Measurements from ENCODE around the gene GPSM1.

Gene GPSM1

DNA sequence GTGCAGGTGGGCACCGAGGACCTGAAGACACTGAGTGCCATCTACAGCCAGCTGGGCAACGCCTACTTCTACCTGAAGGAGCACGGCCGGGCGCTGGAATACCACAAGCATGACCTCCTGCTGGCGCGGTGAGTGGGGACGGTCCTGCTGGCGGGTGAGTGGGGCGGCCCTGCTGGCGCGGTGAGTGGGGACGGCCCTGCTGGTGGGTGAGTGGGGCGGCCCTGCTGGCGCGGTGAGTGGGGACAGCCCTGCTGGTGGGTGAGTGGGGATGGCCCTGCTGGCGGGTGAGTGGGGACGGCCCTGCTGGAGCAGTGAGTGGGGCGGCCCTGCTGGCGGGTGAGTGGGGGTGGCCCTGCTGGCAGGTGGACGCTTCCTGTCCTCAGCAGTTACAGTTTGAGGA, 7.2 kb downstream of the GPSM1 start:
- peaks cover 5% of the 10 kb centered on the region for H3K27me3 Mint-ChIP-seq
- no peak overlapping the region for H3K27ac Mint-ChIP-seq
- no peaks in the 10 kb centered on the region for H3K9me3 Mint-ChIP-seq
- H3K36me3 Mint-ChIP-seq, result no peaks in the 10 kb centered on the region
- DNase-seq (ENCODE audit: low spot score in 2 of 2) (no peak), ATAC-seq (ENCODE audit: low read depth) (no peak)
- H3K4me3 Mint-ChIP-seq, result no peak overlapping the region
- H3K4me1 Mint-ChIP-seq, result no peaks in the 10 kb centered on the region

DNA sequence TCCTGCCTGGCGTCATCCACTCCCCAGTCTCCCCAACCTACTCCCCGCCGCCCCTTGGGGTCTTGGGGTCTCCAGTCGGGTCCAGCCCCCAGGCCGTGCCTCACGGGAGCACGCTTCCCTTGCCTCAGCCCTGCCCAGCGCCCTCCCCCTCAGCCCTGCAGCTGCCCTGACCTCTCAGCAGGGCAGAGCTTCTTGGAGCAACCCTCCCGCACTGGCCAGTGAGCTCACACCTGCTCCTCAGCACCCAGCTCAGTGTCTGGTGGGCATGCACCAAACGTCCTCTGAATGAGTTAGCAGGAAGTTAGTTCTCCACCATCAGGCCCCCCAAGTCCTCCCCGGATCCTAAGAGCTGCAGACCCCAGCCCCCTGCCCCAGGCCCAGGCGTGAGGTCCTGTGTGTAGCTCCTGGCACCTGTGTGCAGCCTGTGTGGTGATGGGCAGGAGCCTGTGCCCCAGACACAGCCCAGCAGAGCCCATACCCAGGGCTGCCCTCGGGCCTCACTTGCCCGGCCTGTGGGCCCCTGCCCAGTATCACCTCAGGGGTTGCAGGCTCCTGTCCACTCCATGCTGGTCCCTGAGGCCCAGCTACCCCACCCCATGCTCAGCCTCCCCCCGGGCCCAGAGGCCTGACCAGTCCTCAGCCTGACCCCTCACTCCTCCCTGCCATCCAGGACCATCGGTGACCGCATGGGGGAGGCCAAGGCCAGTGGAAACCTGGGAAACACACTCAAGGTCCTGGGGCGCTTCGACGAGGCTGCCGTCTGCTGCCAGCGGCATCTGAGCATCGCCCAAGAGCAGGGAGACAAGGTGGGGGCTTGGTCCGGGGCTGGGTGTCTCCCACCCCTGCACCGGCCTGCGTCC, 8.2 kb downstream of the GPSM1 start:
- Mint-ChIP-seq H3K4me1 (no peaks in the 10 kb centered on the region), H3K27me3 (peaks cover 4% of the 10 kb centered on the region), H3K27ac (no peak overlapping the region), H3K4me3 (no peak overlapping the region), H3K36me3 (no peaks in the 10 kb centered on the region), H3K9me3 (no peaks in the 10 kb centered on the region)
- ATAC-seq (ENCODE audit: low read depth) (no peak), DNase-seq (ENCODE audit: low spot score in 2 of 2) (no peak)

DNA sequence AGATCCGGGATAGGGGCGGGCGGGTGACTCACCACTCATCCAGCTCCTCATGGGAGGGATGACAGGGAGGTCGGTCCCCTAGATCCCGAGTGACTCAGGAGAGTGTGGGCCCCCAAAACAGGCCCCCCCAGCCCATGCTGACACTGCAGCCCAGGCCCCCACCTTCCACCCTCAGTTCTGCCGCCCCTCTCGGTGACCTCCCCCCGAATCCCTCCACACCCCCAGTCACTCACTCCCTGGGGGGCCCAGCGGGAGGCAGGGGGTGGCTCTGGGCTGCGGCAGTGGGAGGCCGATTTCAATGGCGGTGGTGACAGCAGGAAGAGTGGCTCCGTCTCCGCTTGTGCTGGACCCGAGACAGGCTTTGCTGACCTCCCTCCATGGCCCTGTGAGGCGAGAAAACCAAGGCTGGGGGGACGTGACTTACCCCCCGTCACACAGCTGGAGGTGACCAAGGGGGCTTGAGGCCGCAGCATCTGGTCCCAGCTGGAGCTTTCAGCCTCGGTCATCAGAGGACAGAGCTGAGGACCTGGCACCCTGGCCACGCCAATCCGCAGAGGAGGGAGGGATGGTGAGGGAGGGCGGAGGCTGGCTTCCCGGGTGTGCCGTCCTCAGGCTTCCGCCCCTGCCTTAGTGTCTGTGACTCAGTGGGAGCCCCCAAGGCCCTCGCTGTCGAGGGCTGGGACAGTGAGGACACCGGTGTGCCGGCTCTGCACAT, 9.0 kb downstream of the GPSM1 start:
- peaks cover 4% of the 10 kb centered on the region for H3K27me3 Mint-ChIP-seq
- ATAC-seq (ENCODE audit: low read depth) (no peak), DNase-seq (ENCODE audit: low spot score in 2 of 2) (no peak)
- no peak overlapping the region for H3K4me3 Mint-ChIP-seq
- H3K27ac Mint-ChIP-seq, result no peak overlapping the region
- H3K9me3 Mint-ChIP-seq, result no peaks in the 10 kb centered on the region
- H3K36me3 Mint-ChIP-seq, result no peaks in the 10 kb centered on the region
- H3K4me1 Mint-ChIP-seq, result no peaks in the 10 kb centered on the region

DNA sequence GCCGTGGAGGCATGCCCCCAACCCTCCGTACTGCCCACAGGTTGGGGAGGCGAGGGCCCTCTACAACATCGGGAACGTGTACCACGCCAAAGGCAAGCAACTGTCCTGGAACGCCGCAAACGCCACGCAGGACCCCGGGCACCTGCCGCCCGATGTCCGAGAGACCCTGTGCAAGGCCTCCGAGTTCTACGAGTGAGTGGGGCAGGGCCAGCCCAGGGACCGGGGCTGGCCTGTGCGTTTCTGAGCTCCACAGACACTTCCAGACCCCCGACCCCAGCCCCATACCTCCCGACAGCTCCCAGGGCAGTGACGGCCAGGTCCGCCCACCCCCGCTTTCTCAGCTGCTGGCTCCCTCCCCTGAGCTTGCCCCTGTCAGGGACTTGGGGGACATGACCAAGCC, 9.5 kb downstream of the GPSM1 start:
- Mint-ChIP-seq H3K4me1 (no peaks in the 10 kb centered on the region), H3K27ac (no peak overlapping the region), H3K4me3 (no peak overlapping the region), H3K36me3 (no peaks in the 10 kb centered on the region), H3K9me3 (no peaks in the 10 kb centered on the region), H3K27me3 (peaks cover 4% of the 10 kb centered on the region)
- DNase-seq (ENCODE audit: low spot score in 2 of 2) (no peak), ATAC-seq (ENCODE audit: low read depth) (no peak)

DNA sequence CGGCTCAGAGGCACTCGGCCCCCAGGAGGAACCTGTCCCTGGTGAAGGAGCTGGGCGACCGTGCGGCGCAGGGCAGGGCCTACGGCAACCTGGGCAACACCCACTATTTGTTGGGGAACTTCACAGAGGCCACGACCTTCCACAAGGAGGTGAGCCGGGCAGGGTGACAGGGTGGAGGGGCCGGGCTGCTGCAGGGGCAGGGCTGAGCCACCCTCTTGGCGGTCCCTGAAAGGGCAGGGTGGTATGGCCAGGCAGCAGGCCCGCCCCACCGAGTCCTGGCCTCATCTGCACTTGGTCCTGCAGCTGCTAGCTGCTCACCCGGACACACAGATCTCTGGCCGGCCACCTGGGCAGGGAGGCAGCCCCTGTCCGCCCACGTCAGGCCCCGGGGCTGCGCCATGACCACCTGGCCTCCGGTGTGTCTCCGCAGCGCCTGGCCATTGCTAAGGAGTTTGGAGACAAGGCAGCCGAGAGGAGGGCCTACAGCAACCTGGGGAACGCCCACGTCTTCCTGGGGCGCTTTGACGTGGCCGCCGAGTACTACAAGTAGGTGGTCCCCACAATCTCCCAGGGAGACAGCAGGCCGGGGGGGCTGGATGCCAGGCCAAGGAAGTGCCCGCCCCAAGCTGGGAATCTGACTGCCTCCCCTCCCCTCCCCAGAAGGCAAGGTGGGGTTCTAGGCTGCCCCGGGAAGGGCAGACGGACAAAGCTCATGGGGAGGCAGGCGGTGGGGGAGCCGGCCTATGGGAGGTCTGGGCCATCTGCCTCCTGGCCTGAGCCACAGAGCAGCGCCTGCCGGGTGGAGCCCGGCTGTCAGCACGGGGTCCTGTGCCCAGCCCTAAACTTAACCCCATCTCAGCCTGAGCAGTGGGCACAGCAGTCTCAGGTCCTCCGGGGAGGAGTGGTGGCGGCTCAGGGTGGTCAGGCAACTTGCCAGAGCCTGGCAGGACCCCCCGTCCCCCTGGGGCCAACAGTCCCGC, 10.4 kb downstream of the GPSM1 start:
- no peaks in the 10 kb centered on the region for H3K36me3 Mint-ChIP-seq
- H3K27me3 Mint-ChIP-seq, result peaks cover 4% of the 10 kb centered on the region
- H3K27ac Mint-ChIP-seq, result no peak overlapping the region
- H3K4me1 Mint-ChIP-seq, result no peaks in the 10 kb centered on the region
- no peak overlapping the region for H3K4me3 Mint-ChIP-seq
- DNase-seq (ENCODE audit: low spot score in 2 of 2) (no peak), ATAC-seq (ENCODE audit: low read depth) (no peak)
- H3K9me3 Mint-ChIP-seq, result no peaks in the 10 kb centered on the region

DNA sequence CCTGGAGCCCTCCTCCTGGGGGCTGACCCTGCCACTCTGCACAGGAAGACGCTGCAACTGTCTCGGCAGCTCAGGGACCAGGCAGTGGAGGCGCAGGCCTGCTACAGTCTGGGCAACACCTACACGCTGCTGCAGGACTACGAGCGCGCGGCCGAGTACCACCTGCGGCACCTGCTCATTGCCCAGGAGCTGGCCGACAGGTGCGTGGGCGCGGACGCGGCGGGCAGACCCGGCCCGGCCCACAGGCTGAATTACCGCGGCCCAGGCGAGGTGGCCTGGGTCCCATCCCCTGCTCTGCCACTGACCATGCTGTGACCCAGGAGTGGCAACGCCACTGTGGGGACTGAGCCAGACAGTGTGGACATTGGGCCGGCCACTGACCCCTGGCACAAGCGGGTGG, 11.2 kb downstream of the GPSM1 start:
- no peak overlapping the region for H3K27ac Mint-ChIP-seq
- H3K27me3 Mint-ChIP-seq, result peaks cover 4% of the 10 kb centered on the region
- no peaks in the 10 kb centered on the region for H3K9me3 Mint-ChIP-seq
- H3K4me1 Mint-ChIP-seq, result no peaks in the 10 kb centered on the region
- DNase-seq (ENCODE audit: low spot score in 2 of 2) (no peak), ATAC-seq (ENCODE audit: low read depth) (no peak)
- H3K4me3 Mint-ChIP-seq, result no peak overlapping the region
- H3K36me3 Mint-ChIP-seq, result no peaks in the 10 kb centered on the region

DNA sequence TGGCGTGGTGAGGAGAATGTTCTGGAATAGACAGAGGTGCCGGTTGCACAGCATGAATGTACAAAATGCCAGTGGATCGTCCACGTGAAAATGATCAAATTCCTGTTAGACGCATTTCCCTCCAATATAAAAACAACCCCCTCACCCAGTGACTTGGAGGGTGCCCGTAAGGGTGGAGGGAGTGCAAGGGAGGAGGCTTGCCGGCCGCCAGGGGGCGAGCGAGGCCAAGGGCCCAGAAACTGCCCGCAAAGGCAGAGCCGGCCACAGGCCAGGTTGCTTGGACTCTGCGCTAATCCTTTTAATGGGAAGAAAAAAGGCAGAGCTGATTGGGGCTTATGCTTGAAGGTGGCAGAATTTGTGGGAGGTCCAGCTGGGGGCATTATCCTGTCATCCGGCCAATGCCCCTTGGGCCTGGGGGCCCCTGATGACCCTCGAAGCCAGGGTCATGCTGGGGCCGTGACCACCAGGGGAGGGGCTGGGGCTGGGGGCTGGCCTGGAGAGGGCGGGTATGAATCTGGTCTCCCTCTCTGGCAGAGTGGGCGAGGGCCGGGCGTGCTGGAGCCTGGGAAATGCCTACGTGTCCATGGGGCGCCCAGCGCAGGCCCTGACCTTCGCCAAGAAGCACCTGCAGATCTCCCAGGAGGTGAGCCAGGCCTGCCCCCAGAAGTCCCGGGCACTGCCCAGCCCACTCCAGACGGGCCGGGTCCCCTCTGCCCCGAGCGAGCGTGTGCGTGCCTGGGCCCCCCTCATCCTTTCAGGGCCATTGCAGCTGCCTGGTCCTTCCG, 12.0 kb downstream of the GPSM1 start:
- DNase-seq (ENCODE audit: low spot score in 2 of 2), result peak; percentile 56 to 62
- peaks cover 6% of the 10 kb centered on the region for H3K27me3 Mint-ChIP-seq
- no peaks in the 10 kb centered on the region for H3K36me3 Mint-ChIP-seq

DNA sequence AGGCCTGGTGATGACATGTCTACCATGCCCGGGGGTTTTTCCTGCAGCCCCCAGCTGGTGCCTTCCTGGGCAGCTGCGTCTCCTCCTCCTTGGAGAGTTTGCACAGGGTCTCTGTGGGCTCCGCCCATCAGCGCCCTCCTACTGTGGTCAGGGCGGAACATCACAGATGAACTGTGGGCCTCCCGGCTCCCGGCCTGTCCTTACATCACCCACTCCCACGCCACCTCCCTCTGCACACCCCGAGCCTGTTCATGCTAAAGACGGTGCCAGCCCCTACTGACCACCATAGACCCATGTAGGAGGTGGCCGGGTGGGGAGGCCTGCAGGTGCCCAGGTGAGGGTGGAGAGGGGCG, 12.6 kb downstream of the GPSM1 start:
- H3K4me1 Mint-ChIP-seq, result no peaks in the 10 kb centered on the region
- no peaks in the 10 kb centered on the region for H3K9me3 Mint-ChIP-seq
- H3K36me3 Mint-ChIP-seq, result no peaks in the 10 kb centered on the region
- H3K27me3 Mint-ChIP-seq, result peaks cover 6% of the 10 kb centered on the region
- H3K27ac Mint-ChIP-seq, result no peak overlapping the region
- DNase-seq (ENCODE audit: low spot score in 2 of 2) (no peak), ATAC-seq (ENCODE audit: low read depth) (no peak)
- H3K4me3 Mint-ChIP-seq, result no peak overlapping the region

More for the DNA sequence above, 12.0 kb downstream of the GPSM1 start:
- no peaks in the 10 kb centered on the region for H3K9me3 Mint-ChIP-seq
- H3K4me1 Mint-ChIP-seq, result no peaks in the 10 kb centered on the region
- peak; percentile 75 for ATAC-seq (ENCODE audit: low read depth)
- no peak overlapping the region for H3K27ac Mint-ChIP-seq
- no peak overlapping the region for H3K4me3 Mint-ChIP-seq

DNA sequence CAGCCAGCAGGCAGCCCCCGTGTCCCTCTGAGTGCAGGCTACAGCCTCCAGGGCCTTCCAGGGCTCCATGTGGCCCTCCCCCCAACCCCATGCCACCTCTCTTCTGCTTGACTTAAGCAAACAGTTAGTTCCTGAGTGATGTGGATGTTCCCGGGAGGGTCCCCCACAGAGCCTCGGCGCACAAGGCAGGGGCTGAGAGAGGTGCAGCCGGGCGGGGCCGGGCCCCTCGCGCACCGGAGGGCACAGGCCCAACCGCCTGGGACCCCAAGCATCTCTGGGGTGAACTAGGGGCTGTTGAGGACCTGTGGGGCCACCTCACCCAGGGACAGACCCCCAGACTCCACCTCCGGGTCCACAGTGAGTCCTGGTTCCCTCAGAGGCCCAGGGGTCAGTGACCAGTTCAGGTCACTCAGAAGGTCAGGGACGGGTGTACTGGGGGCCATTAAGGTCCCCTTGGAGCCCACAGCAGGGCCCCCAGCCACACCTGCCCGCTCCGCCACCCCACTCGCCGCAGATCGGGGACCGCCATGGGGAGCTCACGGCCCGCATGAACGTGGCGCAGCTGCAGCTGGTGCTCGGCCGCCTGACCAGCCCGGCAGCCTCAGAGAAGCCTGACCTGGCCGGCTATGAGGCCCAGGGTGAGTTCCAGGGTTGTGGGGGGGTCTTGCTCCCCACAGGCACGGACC, 13.2 kb downstream of the GPSM1 start:
- Mint-ChIP-seq H3K4me1 (no peaks in the 10 kb centered on the region), H3K9me3 (no peaks in the 10 kb centered on the region), H3K36me3 (no peaks in the 10 kb centered on the region), H3K27me3 (peaks cover 8% of the 10 kb centered on the region), H3K4me3 (no peak overlapping the region), H3K27ac (no peak overlapping the region)
- no peak for DNase-seq (ENCODE audit: low spot score in 2 of 2)
- no peak for ATAC-seq (ENCODE audit: low read depth)

DNA sequence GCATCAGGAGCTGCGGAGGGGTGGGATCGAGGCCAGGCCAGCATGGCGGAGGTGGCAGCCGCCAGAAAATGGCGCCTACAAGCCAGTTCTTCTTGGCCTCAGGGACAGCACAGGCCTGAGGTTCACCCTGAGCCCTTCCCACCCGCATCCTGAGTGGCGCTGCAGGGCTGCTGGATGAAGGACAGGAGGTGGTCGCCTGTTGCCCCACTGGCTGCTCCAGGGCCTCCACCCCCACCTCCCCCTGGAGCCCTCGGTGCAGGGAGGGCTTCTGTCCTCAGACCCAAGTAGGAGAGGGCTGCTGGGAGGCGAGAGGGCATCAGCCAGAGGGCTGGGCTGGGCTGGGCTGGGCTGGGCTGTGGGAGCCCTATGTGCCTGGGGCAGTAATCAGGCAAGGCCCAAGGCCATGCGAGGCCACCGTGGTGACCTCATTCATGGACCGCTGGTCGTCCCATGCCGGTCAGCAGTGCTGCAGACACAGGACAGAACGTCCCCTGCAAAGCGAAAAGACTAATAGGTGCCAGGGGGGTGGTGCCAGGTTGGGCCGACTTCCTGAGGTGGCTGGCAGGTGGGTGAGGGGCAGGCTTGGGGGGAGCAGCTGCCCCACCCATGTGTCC, 13.8 kb downstream of the GPSM1 start:
- no peak for DNase-seq (ENCODE audit: low spot score in 2 of 2)
- Mint-ChIP-seq H3K9me3 (no peaks in the 10 kb centered on the region), H3K36me3 (no peaks in the 10 kb centered on the region), H3K4me1 (no peaks in the 10 kb centered on the region), H3K27me3 (peaks cover 6% of the 10 kb centered on the region), H3K4me3 (no peak overlapping the region), H3K27ac (no peak overlapping the region)
- no peak for ATAC-seq (ENCODE audit: low read depth)

DNA sequence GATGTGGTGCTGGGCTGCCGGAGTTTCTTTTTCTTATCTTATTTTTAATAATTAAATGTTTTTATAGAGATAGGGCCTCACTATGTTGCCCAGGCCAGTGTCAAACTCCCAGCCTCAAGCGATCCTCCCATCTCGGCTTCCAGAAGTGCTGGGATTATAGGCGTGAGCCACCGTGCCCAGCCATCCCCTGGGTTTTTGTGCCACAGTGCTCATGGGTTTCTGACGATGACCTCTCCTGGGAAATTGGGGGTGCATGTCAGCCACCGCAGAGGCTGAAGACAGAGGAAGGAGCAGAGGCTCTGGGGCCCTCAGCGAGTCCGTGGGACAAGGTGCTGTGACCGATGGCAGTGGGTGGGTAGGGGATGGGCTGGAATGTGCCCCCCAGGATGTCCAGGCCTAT, 14.4 kb downstream of the GPSM1 start:
- Mint-ChIP-seq H3K27ac (no peak overlapping the region), H3K4me1 (no peaks in the 10 kb centered on the region), H3K27me3 (peaks cover 6% of the 10 kb centered on the region), H3K36me3 (no peaks in the 10 kb centered on the region), H3K4me3 (peak overlapping the region; percentile 43), H3K9me3 (no peaks in the 10 kb centered on the region)
- DNase-seq (ENCODE audit: low spot score in 2 of 2) (no peak), ATAC-seq (ENCODE audit: low read depth) (no peak)

DNA sequence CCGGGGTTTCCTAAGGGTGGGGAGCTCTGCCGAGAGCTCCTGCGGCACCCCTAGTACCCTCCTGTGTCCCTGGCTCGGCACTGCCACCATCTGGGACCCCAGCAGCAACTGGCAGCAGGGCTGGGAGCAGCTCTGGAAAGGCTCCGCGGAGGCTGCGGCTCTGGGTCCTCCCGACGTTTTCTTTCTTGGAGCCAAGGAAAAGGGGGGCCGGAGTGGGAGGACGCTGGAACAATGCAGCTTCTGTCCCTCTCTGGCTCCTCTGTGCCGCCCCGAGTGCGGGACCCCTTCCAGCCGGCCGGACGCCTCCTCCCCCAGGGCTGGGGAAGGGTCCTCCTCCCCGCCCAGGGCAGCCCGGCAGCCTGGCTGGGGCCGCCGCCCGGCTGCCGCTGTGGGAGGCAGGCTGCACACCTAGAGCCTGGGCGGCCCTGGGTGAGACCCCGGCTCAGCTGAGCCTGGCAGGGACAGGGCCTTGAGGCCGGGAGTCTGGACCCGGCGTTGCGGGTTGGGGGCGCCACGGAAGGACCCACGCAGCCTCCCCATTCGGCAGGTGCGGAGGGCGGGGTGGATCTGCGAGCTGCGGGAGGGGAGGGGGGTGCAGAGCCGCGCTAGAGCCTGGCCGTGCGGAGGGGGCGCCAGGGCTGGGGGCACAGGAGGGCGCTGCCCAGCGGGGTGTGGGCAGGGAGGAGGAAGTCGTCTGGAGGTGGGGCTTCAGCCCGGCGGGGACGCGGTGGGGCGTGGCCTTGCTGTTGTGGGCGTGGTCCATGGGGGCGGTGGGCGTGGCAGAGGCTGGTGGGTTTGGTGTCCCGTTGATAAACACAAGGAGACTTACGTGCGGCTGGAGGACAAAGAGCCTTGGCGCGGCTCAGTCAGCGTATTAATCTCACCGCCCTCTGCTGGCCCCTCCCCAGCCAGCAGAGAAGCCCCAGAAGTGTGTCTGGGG, 15.1 kb downstream of the GPSM1 start:
- peaks cover 6% of the 10 kb centered on the region for H3K27me3 Mint-ChIP-seq
- no peaks in the 10 kb centered on the region for H3K4me1 Mint-ChIP-seq
- H3K4me3 Mint-ChIP-seq, result peak overlapping the region; percentile 8
- DNase-seq (ENCODE audit: low spot score in 2 of 2) (peak; percentile 70 to 83), ATAC-seq (ENCODE audit: low read depth) (peak; percentile 77)
- no peak overlapping the region for H3K27ac Mint-ChIP-seq
- H3K9me3 Mint-ChIP-seq, result no peaks in the 10 kb centered on the region
- no peaks in the 10 kb centered on the region for H3K36me3 Mint-ChIP-seq
